ENCODE data around the gene VEZT.

VEZT gene

DNA sequence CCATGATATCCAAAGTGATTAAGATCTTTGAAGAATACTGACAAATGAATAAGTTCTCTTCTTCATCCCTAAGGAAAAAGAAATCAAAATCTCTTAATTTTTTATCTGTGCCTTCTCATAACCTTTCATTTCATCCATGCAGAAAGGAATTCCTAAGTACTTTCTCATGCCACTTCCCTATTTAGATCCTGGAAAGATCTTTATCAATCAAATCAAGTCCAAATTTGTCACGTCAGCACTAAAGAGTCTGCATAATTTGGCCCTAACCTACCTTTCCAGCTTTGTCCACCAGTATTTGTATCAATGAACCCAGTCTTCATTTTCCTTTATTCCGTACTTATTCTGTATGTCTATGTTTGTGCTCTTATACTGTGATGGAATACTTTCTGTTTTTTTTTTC is 41.2 kb downstream of the VEZT start:
- TF ChIP-seq, protein P1, sequence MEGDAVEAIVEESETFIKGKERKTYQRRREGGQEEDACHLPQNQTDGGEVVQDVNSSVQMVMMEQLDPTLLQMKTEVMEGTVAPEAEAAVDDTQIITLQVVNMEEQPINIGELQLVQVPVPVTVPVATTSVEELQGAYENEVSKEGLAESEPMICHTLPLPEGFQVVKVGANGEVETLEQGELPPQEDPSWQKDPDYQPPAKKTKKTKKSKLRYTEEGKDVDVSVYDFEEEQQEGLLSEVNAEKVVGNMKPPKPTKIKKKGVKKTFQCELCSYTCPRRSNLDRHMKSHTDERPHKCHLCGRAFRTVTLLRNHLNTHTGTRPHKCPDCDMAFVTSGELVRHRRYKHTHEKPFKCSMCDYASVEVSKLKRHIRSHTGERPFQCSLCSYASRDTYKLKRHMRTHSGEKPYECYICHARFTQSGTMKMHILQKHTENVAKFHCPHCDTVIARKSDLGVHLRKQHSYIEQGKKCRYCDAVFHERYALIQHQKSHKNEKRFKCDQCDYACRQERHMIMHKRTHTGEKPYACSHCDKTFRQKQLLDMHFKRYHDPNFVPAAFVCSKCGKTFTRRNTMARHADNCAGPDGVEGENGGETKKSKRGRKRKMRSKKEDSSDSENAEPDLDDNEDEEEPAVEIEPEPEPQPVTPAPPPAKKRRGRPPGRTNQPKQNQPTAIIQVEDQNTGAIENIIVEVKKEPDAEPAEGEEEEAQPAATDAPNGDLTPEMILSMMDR (IDR thresholded peaks at IDR 0.05), result no peak

GRCh38 chr12:95259368-95259767 is 41.8 kb downstream of the VEZT start:
- TF ChIP-seq, protein P1 (IDR thresholded peaks at IDR 0.05), result no peak

DNA sequence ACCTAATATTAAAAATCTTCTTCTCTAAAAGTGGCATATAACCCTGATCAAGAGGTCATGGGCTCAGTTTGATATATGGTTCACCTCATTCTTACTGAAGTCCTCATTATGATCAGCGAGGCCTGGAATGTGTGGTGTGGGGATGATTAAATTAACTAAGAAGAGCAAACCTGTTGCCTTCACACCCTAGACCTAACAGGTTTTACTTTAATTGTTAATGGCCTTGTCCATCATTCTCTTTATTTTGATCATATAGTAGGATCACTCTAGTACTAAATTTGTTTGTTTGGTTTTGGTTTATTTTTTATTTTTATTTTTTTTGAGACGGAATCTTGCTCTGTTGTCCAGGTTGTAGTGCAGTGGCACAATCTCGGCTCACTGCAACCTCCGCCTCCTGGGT is 43.5 kb downstream of the VEZT start:
- TF ChIP-seq, protein P1 (IDR thresholded peaks at IDR 0.05), result no peak

DNA sequence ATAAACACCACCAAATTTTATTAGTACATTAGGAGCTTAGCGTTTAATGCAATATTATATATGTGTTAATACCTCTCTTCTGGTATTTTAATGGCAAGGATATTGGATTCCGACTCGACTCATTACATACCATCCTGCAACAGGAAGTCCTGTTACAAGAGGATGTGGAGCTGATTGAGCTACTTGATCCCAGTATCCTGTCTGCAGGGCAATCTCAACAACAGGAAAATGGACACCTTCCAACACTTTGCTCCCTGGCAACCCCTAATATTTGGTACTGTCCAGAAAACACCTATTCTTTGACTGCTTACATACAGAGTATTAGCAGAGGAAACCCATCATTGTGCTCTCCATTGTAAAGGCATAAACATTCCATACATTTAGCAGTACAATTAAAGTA is 45.2 kb downstream of the VEZT start:
- TF ChIP-seq, protein P1 (IDR thresholded peaks at IDR 0.05), result no peak

- TF ChIP-seq, protein P1 (IDR thresholded peaks at IDR 0.05), result no peak
Measured at GRCh38 chr12:95265765-95266164, 48.2 kb downstream of the VEZT start.

- TF ChIP-seq, protein P1 (IDR thresholded peaks at IDR 0.05), result no peak
Measured at GRCh38 chr12:95266254-95266653, 48.6 kb downstream of the VEZT start.

GRCh38 chr12:95269892-95270291 is 52.3 kb downstream of the VEZT start:
- TF ChIP-seq, protein P1 (IDR thresholded peaks at IDR 0.05), result no peak

- TF ChIP-seq, protein P1 (IDR thresholded peaks at IDR 0.05), result no peak
Measured at GRCh38 chr12:95271465-95271864, 53.9 kb downstream of the VEZT start.

Measured in LNCAP (cell line).